CD14-positive monocyte (primary cell): Measurements from ENCODE around the gene ZNF26. TPM values are rescaled to one million over a fixed set of nuclear protein-coding genes. Genes with fewer than 3 reads are reported as not detected.

Experiments used
- DNase-seq, 3 donors: peaks; one replicate each; pipeline ENCODE4 v3.0.0-alpha.2; 2011 to 2022
- H2AFZ ChIP-seq: 2 replicates; pipeline ENCODE4 v1.6.0; 2012; ENCODE audit warnings: mild to moderate bottlenecking, low read depth, low read length, inconsistent platforms; ENCODE audit not compliant: insufficient read depth, poor library complexity, severe bottlenecking
- H3K27ac ChIP-seq, 2 donors: 1 replicate in 1 of 2; 2 replicates in 1 of 2; pipeline ENCODE4 v1.5.1; 2012 to 2013; ENCODE audit warnings: low read length in 2 of 2, control low read depth in 1 of 2, inconsistent platforms in 1 of 2, low read depth in 1 of 2, mild to moderate bottlenecking in 1 of 2
- H3K27me3 ChIP-seq, 2 donors: one replicate each; pipeline versions ENCODE4 v1.6.0 to v1.6.1; 2011 to 2013; ENCODE audit warnings: low read length in 2 of 2; ENCODE audit not compliant: control insufficient read depth in 2 of 2, insufficient read depth in 2 of 2
- H3K36me3 ChIP-seq, 2 donors: replicated peaks in 1 of 2; 1 replicate in 1 of 2; 2 replicates in 1 of 2; pipeline versions ENCODE4 v1.5.1 to v1.6.1; 2012 to 2013; ENCODE audit warnings: low read length in 2 of 2, control low read depth in 1 of 2, inconsistent platforms in 1 of 2, mild to moderate bottlenecking in 1 of 2; ENCODE audit not compliant: insufficient read depth in 2 of 2, control insufficient read depth in 1 of 2
- H3K4me1 ChIP-seq, 2 donors: 1 replicate in 1 of 2; 2 replicates in 1 of 2; pipeline versions ENCODE4 v1.5.1 to v1.6.1; 2012 to 2013; ENCODE audit warnings: low read length in 2 of 2, control low read depth in 1 of 2, inconsistent platforms in 1 of 2, mild to moderate bottlenecking in 1 of 2, moderate library complexity in 1 of 2; ENCODE audit not compliant: insufficient read depth in 2 of 2, control insufficient read depth in 1 of 2
- H3K4me2 ChIP-seq: replicated peaks from 2 replicates; pipeline ENCODE3; 2012; ENCODE audit warnings: low read length, moderate library complexity, mild to moderate bottlenecking; ENCODE audit not compliant: poor library complexity, severe bottlenecking; ENCODE audit errors: extremely low read depth
- H3K4me3 ChIP-seq, 3 experiments: fragments of 200-600 bp in 1 of 3; sonication (generic) in 1 of 3; replicated peaks in 1 of 3; 1 replicate in 2 of 3; 2 replicates in 1 of 3; pipeline ENCODE4 v1.5.1; 2011 to 2013; ENCODE audit warnings: low read length in 3 of 3, mild to moderate bottlenecking in 3 of 3, control low read depth in 2 of 3, low read depth in 2 of 3, inconsistent platforms in 1 of 3, moderate library complexity in 1 of 3
- H3K79me2 ChIP-seq: 2 replicates; pipeline ENCODE4 v1.6.0; 2012; ENCODE audit warnings: mild to moderate bottlenecking, control low read depth, inconsistent platforms, low read length, moderate library complexity; ENCODE audit not compliant: insufficient read depth
- H3K9ac ChIP-seq: 2 replicates; pipeline ENCODE4 v1.6.0; 2017; ENCODE audit warnings: low read length, mild to moderate bottlenecking; ENCODE audit not compliant: insufficient read depth, poor library complexity, severe bottlenecking
- H3K9me3 ChIP-seq, 2 donors: replicated peaks in 1 of 2; 1 replicate in 1 of 2; 2 replicates in 1 of 2; pipeline versions ENCODE4 v1.5.1 to v1.6.1; 2012 to 2013; ENCODE audit warnings: low read length in 2 of 2, control low read depth in 1 of 2; ENCODE audit not compliant: control insufficient read depth in 1 of 2, insufficient read depth in 1 of 2
- H4K20me1 ChIP-seq: 2 replicates; pipeline ENCODE4 v1.6.0; 2012; ENCODE audit warnings: mild to moderate bottlenecking, low read length, control low read depth, moderate library complexity; ENCODE audit not compliant: insufficient read depth
- H3K27ac Mint-ChIP-seq, 7 donors: one replicate each; pipeline ENCODE4 v1.8.0; 2020; ENCODE audit warnings: mild to moderate bottlenecking in 7 of 7, mixed read lengths in 7 of 7, moderate library complexity in 6 of 7, inconsistent platforms in 2 of 7
- H3K27me3 Mint-ChIP-seq, 3 donors: one replicate each; pipeline ENCODE4 v1.8.0; 2021 to 2022; ENCODE audit warnings: low read depth in 3 of 3, mild to moderate bottlenecking in 3 of 3, mixed read lengths in 3 of 3, moderate library complexity in 3 of 3, inconsistent platforms in 1 of 3
- H3K36me3 Mint-ChIP-seq, 2 donors: one replicate each; pipeline ENCODE4 v1.8.0; 2020; ENCODE audit warnings: mixed read lengths in 2 of 2, inconsistent platforms in 1 of 2, mild to moderate bottlenecking in 1 of 2
- H3K4me1 Mint-ChIP-seq: one replicate; pipeline ENCODE4 v1.8.0; 2020; ENCODE audit warnings: mild to moderate bottlenecking, mixed read lengths
- H3K4me3 Mint-ChIP-seq, 2 donors: one replicate each; pipeline ENCODE4 v1.8.0; 2020; ENCODE audit warnings: mild to moderate bottlenecking in 2 of 2, mixed read lengths in 2 of 2, moderate library complexity in 1 of 2
- H3K9me3 Mint-ChIP-seq, 7 donors: one replicate each; pipeline ENCODE4 v1.8.0; 2020 to 2022; ENCODE audit warnings: mixed read lengths in 7 of 7, mild to moderate bottlenecking in 6 of 7, moderate library complexity in 6 of 7, inconsistent platforms in 2 of 7
- WGBS: methylation state at CpG from one replicate; pipeline ENCODE4 v1.1.5; 2013; ENCODE audit warnings: missing lambda C conversion rate; ENCODE audit not compliant: insufficient coverage; 5-methylcytosine and 5-hydroxymethylcytosine counted together
- intact Hi-C, 2 donors: fragments of 100-400 bp; cut with micrococcal nuclease; formaldehyde crosslinking; loops; one replicate each; pipeline versions ENCODE4 v1.15.0 to v1.15.1; 2023
- polyA plus RNA-seq, 3 donors: library from polyadenylated mRNA; depleted of rRNA in 1 of 3; unstranded in 2 of 3; stranded (reverse) in 1 of 3; fragments of 300-500 nt in 2 of 3; fragments of >200 nt in 1 of 3; fragmentation: Illumina TruSeq in 2 of 3; gene quantifications; 1 replicate in 2 of 3; 2 replicates in 1 of 3; pipeline ENCODE4 v1.2.3, GENCODE V29; 2012 to 2021
- TF ChIP-seq, protein P1 (sequence below): fragments of 200-600 bp; IDR thresholded peaks from one replicate; pipeline ENCODE4 v1.8.0; 2022; ENCODE audit warnings: antibody characterized with exemption, mild to moderate bottlenecking

ZNF26 gene
- polyA plus RNA-seq, 3 donors, result 3.3 to 17.6 (median 3.8) TPM

DNA sequence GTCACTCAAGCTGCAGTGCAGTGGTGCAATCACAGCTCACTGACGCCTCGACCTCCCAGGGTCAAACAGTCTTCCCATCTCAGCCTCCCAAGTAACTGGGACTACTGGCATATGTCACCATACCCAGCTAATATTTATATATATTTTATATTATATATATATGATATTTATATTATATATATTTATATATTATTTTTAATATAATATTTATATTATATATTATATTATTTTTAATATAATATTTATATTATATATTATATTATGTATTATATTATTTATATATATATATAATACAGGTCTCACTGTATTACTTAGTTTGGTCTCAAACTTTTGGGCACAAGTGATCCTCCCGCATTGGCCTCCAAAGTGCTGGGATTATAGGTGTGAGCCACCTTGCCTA lies 60.5 kb downstream of the ZNF26 start:
- intact Hi-C loops, result no loop called here
- Mint-ChIP-seq H3K4me1 (no peaks in the 10 kb centered on the region), H3K27me3 (no peaks in the 10 kb centered on the region), H3K27ac (no peak overlapping the region), H3K9me3 (peaks cover 71 to 98% (median 97%) of the 10 kb centered on the region in 7 donors), H3K4me3 (no peak overlapping the region), H3K36me3 (peaks cover 84 to 96% of the 10 kb centered on the region in 2 donors)
- no peak for DNase-seq
- Histone ChIP-seq H3K36me3 (peaks cover 61 to 99% of the 10 kb centered on the region in 2 donors), H3K27ac (no peak overlapping the region), H3K4me1 (no peaks in the 10 kb centered on the region), H3K4me3 (peak overlapping the region in 1 of 3 experiments; percentile 39), H3K4me2 (no peak overlapping the region), H3K27me3 (no peaks in the 10 kb centered on the region), H4K20me1 (no peaks in the 10 kb centered on the region), H3K9ac (no peak overlapping the region), H3K9me3 (peaks cover 85 to 99% of the 10 kb centered on the region in 2 donors), H3K79me2 (no peaks in the 10 kb centered on the region), H2AFZ (no peak overlapping the region)
- no CpG with 5 or more reads among the region's 3 CpGs for WGBS
- TF ChIP-seq, protein P1, sequence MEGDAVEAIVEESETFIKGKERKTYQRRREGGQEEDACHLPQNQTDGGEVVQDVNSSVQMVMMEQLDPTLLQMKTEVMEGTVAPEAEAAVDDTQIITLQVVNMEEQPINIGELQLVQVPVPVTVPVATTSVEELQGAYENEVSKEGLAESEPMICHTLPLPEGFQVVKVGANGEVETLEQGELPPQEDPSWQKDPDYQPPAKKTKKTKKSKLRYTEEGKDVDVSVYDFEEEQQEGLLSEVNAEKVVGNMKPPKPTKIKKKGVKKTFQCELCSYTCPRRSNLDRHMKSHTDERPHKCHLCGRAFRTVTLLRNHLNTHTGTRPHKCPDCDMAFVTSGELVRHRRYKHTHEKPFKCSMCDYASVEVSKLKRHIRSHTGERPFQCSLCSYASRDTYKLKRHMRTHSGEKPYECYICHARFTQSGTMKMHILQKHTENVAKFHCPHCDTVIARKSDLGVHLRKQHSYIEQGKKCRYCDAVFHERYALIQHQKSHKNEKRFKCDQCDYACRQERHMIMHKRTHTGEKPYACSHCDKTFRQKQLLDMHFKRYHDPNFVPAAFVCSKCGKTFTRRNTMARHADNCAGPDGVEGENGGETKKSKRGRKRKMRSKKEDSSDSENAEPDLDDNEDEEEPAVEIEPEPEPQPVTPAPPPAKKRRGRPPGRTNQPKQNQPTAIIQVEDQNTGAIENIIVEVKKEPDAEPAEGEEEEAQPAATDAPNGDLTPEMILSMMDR, result no peak

DNA sequence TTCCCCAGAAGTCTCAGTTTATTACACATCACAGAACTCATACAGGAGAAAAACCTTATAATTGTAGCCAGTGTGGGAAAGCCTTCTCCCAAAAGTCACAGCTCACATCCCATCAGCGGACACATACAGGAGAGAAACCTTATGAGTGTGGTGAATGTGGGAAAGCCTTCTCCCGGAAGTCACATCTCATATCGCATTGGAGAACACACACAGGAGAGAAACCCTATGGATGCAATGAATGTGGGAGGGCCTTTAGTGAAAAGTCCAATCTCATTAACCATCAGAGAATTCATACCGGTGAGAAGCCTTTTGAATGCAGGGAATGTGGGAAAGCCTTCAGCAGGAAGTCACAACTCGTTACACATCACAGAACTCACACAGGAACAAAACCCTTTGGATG lies 71.3 kb downstream of the ZNF26 start:
- H3K79me2 ChIP-seq, result no peaks in the 10 kb centered on the region
- WGBS, result no CpG with 5 or more reads among the region's 5 CpGs
- H3K9ac ChIP-seq, result no peak overlapping the region
- peaks cover 47 to 92% of the 10 kb centered on the region in 2 donors for H3K9me3 ChIP-seq
- no peak overlapping the region for H3K27ac Mint-ChIP-seq
- no peak overlapping the region for H3K4me3 Mint-ChIP-seq
- intact Hi-C loops, result no loop called here
- H3K27me3 Mint-ChIP-seq, result no peaks in the 10 kb centered on the region
- H3K27ac ChIP-seq, result no peak overlapping the region
- H3K4me1 ChIP-seq, result no peaks in the 10 kb centered on the region
- H4K20me1 ChIP-seq, result no peaks in the 10 kb centered on the region
- peaks cover 45 to 88% (median 84%) of the 10 kb centered on the region in 7 donors for H3K9me3 Mint-ChIP-seq
- peaks cover 31 to 45% of the 10 kb centered on the region in 2 donors for H3K36me3 Mint-ChIP-seq
- H3K4me3 ChIP-seq, result peak overlapping the region in 1 of 3 experiments; percentile 23
- H3K36me3 ChIP-seq, result peaks cover 20 to 59% of the 10 kb centered on the region in 2 donors
- no peak overlapping the region for H3K4me2 ChIP-seq
- TF ChIP-seq, protein P1, result no peak
- H3K4me1 Mint-ChIP-seq, result no peaks in the 10 kb centered on the region
- no peaks in the 10 kb centered on the region for H3K27me3 ChIP-seq
- no peak overlapping the region for H2AFZ ChIP-seq
- DNase-seq, result no peak
